SK-N-SH (cell line): Measurements from ENCODE around the gene GALNT11.

Experiments
- GABPA ChIP-seq: IDR thresholded peaks from 2 replicates; pipeline ENCODE4 v1.4.0; 2012; ENCODE audit warnings: low read depth, mild to moderate bottlenecking
- MEF2A ChIP-seq: IDR thresholded peaks from 2 replicates; pipeline ENCODE4 v1.4.0; 2012; ENCODE audit warnings: low read depth, borderline replicate concordance
- RAD21 ChIP-seq: IDR thresholded peaks from 2 replicates; pipeline ENCODE4 v1.6.1; 2012; ENCODE audit warnings: mild to moderate bottlenecking, low read length
- REST ChIP-seq: IDR thresholded peaks from 2 replicates; pipeline ENCODE4 v1.6.1; 2012; ENCODE audit warnings: mild to moderate bottlenecking, low read depth, low read length, moderate library complexity
- YY1 ChIP-seq: IDR thresholded peaks from 2 replicates; pipeline ENCODE4 v1.4.0; 2012; ENCODE audit warnings: low read depth, mild to moderate bottlenecking
- TF ChIP-seq, protein P1 (sequence below): fragments of 200-600 bp; sonication (generic); IDR thresholded peaks from 2 replicates; pipeline ENCODE4 v1.6.1; 2017; ENCODE audit warnings: antibody characterized with exemption, mild to moderate bottlenecking, moderate library complexity

DNA sequence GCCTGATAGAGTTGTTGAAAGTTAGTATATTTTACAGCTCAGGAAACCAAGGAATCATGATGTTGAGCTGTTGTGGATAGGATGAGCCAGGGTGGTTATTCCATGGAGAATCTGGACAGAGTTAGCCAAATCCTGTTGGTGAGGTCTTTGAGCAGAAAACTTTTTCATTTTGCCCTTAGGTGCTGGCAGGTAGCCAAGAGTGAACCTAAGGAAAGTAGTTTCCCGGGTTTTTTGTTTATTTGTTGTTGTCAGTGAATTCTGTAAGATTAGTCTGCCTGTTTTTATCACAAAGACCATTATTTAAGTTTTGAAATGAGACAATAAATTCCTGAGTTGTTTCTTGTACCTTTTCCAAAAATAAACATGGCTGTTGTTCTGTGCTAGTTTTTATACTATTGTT lies 61.0 kb downstream of the GALNT11 start:
- TF ChIP-seq, protein P1, sequence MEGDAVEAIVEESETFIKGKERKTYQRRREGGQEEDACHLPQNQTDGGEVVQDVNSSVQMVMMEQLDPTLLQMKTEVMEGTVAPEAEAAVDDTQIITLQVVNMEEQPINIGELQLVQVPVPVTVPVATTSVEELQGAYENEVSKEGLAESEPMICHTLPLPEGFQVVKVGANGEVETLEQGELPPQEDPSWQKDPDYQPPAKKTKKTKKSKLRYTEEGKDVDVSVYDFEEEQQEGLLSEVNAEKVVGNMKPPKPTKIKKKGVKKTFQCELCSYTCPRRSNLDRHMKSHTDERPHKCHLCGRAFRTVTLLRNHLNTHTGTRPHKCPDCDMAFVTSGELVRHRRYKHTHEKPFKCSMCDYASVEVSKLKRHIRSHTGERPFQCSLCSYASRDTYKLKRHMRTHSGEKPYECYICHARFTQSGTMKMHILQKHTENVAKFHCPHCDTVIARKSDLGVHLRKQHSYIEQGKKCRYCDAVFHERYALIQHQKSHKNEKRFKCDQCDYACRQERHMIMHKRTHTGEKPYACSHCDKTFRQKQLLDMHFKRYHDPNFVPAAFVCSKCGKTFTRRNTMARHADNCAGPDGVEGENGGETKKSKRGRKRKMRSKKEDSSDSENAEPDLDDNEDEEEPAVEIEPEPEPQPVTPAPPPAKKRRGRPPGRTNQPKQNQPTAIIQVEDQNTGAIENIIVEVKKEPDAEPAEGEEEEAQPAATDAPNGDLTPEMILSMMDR, result no peak
- no peak for TF ChIP-seq REST
- TF ChIP-seq RAD21, result no peak
- TF ChIP-seq YY1, result no peak
- no peak for TF ChIP-seq MEF2A
- TF ChIP-seq GABPA, result no peak
